ENCODE data around the gene DENND2D.

The DENND2D gene

GRCh38 chr1:111199881-111200801 lies at the start of gene DENND2D:
Gene DENND2D (minus strand): TSS chr1:111200646. CDS start chr1:111200459, 187 bp downstream.
- H3K27ac Mint-ChIP-seq (ENCODE audit: low read depth), result peak within 1 kb of the TSS; percentile 99
- peak; percentile 16 for ATAC-seq (replicated peaks; ENCODE audit: extremely low read depth, poor library complexity, severe bottlenecking)
- H3K4me1 Mint-ChIP-seq, result peaks cover 71% of the 10 kb centered on the region
- H3K27me3 Mint-ChIP-seq, result no peaks in the 10 kb centered on the region
- no peak for DNase-seq (ENCODE audit: low spot score in 2 of 2)
- peak within 1 kb of the TSS; percentile 99 for H3K4me3 Mint-ChIP-seq
- peaks cover 59% of the 10 kb centered on the region for H3K36me3 Mint-ChIP-seq (ENCODE audit: insufficient read depth)
- no peaks in the 10 kb centered on the region for H3K9me3 Mint-ChIP-seq

- no peak for DNase-seq (ENCODE audit: low spot score in 2 of 2)
- Mint-ChIP-seq H3K4me3 (no peak overlapping the region), H3K27ac (ENCODE audit: low read depth) (no peak overlapping the region), H3K9me3 (no peaks in the 10 kb centered on the region), H3K27me3 (peaks cover 2% of the 10 kb centered on the region), H3K36me3 (ENCODE audit: insufficient read depth) (peaks cover 2% of the 10 kb centered on the region), H3K4me1 (peaks cover 11% of the 10 kb centered on the region)
- no peak for ATAC-seq (replicated peaks; ENCODE audit: extremely low read depth, poor library complexity, severe bottlenecking)
Measured at GRCh38 chr1:111249960-111250359, 49.5 kb upstream of the DENND2D start.

- no peak for ATAC-seq (replicated peaks; ENCODE audit: extremely low read depth, poor library complexity, severe bottlenecking)
- no peak for DNase-seq (ENCODE audit: low spot score in 2 of 2)
- Mint-ChIP-seq H3K36me3 (ENCODE audit: insufficient read depth) (peaks cover 2% of the 10 kb centered on the region), H3K4me1 (peaks cover 11% of the 10 kb centered on the region), H3K9me3 (no peaks in the 10 kb centered on the region), H3K27me3 (no peaks in the 10 kb centered on the region), H3K4me3 (no peak overlapping the region), H3K27ac (ENCODE audit: low read depth) (no peak overlapping the region)
Measured at GRCh38 chr1:111247125-111247838, 46.8 kb upstream of the DENND2D start.

GRCh38 chr1:111242805-111243523 lies 42.5 kb upstream of the DENND2D start:
- Mint-ChIP-seq H3K27me3 (no peaks in the 10 kb centered on the region), H3K4me3 (no peak overlapping the region), H3K4me1 (peaks cover 9% of the 10 kb centered on the region), H3K27ac (ENCODE audit: low read depth) (peak overlapping the region; percentile 7), H3K36me3 (ENCODE audit: insufficient read depth) (peaks cover 2% of the 10 kb centered on the region), H3K9me3 (no peaks in the 10 kb centered on the region)
- DNase-seq (ENCODE audit: low spot score in 2 of 2) (no peak), ATAC-seq (replicated peaks; ENCODE audit: extremely low read depth, poor library complexity, severe bottlenecking) (no peak)

GRCh38 chr1:111241797-111242196 lies 41.4 kb upstream of the DENND2D start:
- peaks cover 4% of the 10 kb centered on the region for H3K36me3 Mint-ChIP-seq (ENCODE audit: insufficient read depth)
- DNase-seq (ENCODE audit: low spot score in 2 of 2), result no peak

GRCh38 chr1:111238056-111238795 lies 37.8 kb upstream of the DENND2D start:
- no peak overlapping the region for H3K4me3 Mint-ChIP-seq
- no peak for DNase-seq (ENCODE audit: low spot score in 2 of 2)
- no peaks in the 10 kb centered on the region for H3K9me3 Mint-ChIP-seq
- H3K27ac Mint-ChIP-seq (ENCODE audit: low read depth), result peak overlapping the region; percentile 86
- ATAC-seq (replicated peaks; ENCODE audit: extremely low read depth, poor library complexity, severe bottlenecking), result no peak
- H3K27me3 Mint-ChIP-seq, result no peaks in the 10 kb centered on the region
- peaks cover 6% of the 10 kb centered on the region for H3K36me3 Mint-ChIP-seq (ENCODE audit: insufficient read depth)
- H3K4me1 Mint-ChIP-seq, result peaks cover 17% of the 10 kb centered on the region

More at GRCh38 chr1:111241797-111242196, 41.4 kb upstream of the DENND2D start:
- no peak overlapping the region for H3K27ac Mint-ChIP-seq (ENCODE audit: low read depth)
- H3K4me1 Mint-ChIP-seq, result peaks cover 9% of the 10 kb centered on the region
- no peak for ATAC-seq (replicated peaks; ENCODE audit: extremely low read depth, poor library complexity, severe bottlenecking)
- H3K27me3 Mint-ChIP-seq, result no peaks in the 10 kb centered on the region
- H3K4me3 Mint-ChIP-seq, result no peak overlapping the region
- H3K9me3 Mint-ChIP-seq, result no peaks in the 10 kb centered on the region

GRCh38 chr1:111236806-111237205 lies 36.4 kb upstream of the DENND2D start:
- no peak overlapping the region for H3K4me3 Mint-ChIP-seq
- ATAC-seq (replicated peaks; ENCODE audit: extremely low read depth, poor library complexity, severe bottlenecking), result no peak
- DNase-seq (ENCODE audit: low spot score in 2 of 2), result no peak
- H3K36me3 Mint-ChIP-seq (ENCODE audit: insufficient read depth), result peaks cover 6% of the 10 kb centered on the region
- H3K27me3 Mint-ChIP-seq, result no peaks in the 10 kb centered on the region
- H3K9me3 Mint-ChIP-seq, result no peaks in the 10 kb centered on the region
- no peak overlapping the region for H3K27ac Mint-ChIP-seq (ENCODE audit: low read depth)
- peaks cover 17% of the 10 kb centered on the region for H3K4me1 Mint-ChIP-seq

- DNase-seq (ENCODE audit: low spot score in 2 of 2), result no peak
- H3K27ac Mint-ChIP-seq (ENCODE audit: low read depth), result no peak overlapping the region
- H3K27me3 Mint-ChIP-seq, result no peaks in the 10 kb centered on the region
- no peak for ATAC-seq (replicated peaks; ENCODE audit: extremely low read depth, poor library complexity, severe bottlenecking)
- no peaks in the 10 kb centered on the region for H3K9me3 Mint-ChIP-seq
- peaks cover 17% of the 10 kb centered on the region for H3K4me1 Mint-ChIP-seq
- peaks cover 6% of the 10 kb centered on the region for H3K36me3 Mint-ChIP-seq (ENCODE audit: insufficient read depth)
- H3K4me3 Mint-ChIP-seq, result no peak overlapping the region
Measured at GRCh38 chr1:111236379-111236778, 35.9 kb upstream of the DENND2D start.

GRCh38 chr1:111234866-111235265 lies 34.4 kb upstream of the DENND2D start:
- Mint-ChIP-seq H3K4me3 (no peak overlapping the region), H3K4me1 (peaks cover 29% of the 10 kb centered on the region), H3K36me3 (ENCODE audit: insufficient read depth) (peaks cover 6% of the 10 kb centered on the region), H3K9me3 (peaks cover 3% of the 10 kb centered on the region), H3K27me3 (no peaks in the 10 kb centered on the region), H3K27ac (ENCODE audit: low read depth) (no peak overlapping the region)
- no peak for DNase-seq (ENCODE audit: low spot score in 2 of 2)
- no peak for ATAC-seq (replicated peaks; ENCODE audit: extremely low read depth, poor library complexity, severe bottlenecking)

- Mint-ChIP-seq H3K36me3 (ENCODE audit: insufficient read depth) (peaks cover 9% of the 10 kb centered on the region), H3K4me3 (no peak overlapping the region), H3K27me3 (no peaks in the 10 kb centered on the region), H3K9me3 (peaks cover 5% of the 10 kb centered on the region), H3K27ac (ENCODE audit: low read depth) (no peak overlapping the region), H3K4me1 (peaks cover 29% of the 10 kb centered on the region)
- DNase-seq (ENCODE audit: low spot score in 2 of 2) (no peak), ATAC-seq (replicated peaks; ENCODE audit: extremely low read depth, poor library complexity, severe bottlenecking) (no peak)
Measured at GRCh38 chr1:111234258-111234657, 33.8 kb upstream of the DENND2D start.

- H3K4me1 Mint-ChIP-seq, result peaks cover 37% of the 10 kb centered on the region
Measured at GRCh38 chr1:111232134-111232533, 31.7 kb upstream of the DENND2D start.

GRCh38 chr1:111228748-111229126 lies 28.3 kb upstream of the DENND2D start:
- DNase-seq (ENCODE audit: low spot score in 2 of 2) (no peak), ATAC-seq (replicated peaks; ENCODE audit: extremely low read depth, poor library complexity, severe bottlenecking) (no peak)
- Mint-ChIP-seq H3K4me3 (peak overlapping the region; percentile 11), H3K9me3 (peaks cover 5% of the 10 kb centered on the region), H3K36me3 (ENCODE audit: insufficient read depth) (peaks cover 12% of the 10 kb centered on the region), H3K4me1 (peaks cover 60% of the 10 kb centered on the region), H3K27me3 (no peaks in the 10 kb centered on the region), H3K27ac (ENCODE audit: low read depth) (peak overlapping the region; percentile 79)

More at GRCh38 chr1:111232134-111232533, 31.7 kb upstream of the DENND2D start:
- Mint-ChIP-seq H3K9me3 (peaks cover 5% of the 10 kb centered on the region), H3K4me3 (no peak overlapping the region), H3K36me3 (ENCODE audit: insufficient read depth) (peaks cover 10% of the 10 kb centered on the region), H3K27me3 (no peaks in the 10 kb centered on the region), H3K27ac (ENCODE audit: low read depth) (no peak overlapping the region)
- DNase-seq (ENCODE audit: low spot score in 2 of 2) (no peak), ATAC-seq (replicated peaks; ENCODE audit: extremely low read depth, poor library complexity, severe bottlenecking) (no peak)
